B cell (primary cell): ENCODE data around the gene UNC5A. TPM values are rescaled to one million over a fixed set of nuclear protein-coding genes. Genes with fewer than 3 reads are reported as not detected.

Experiments used
- ATAC-seq: fragments of 200-7000 bp; cut with Tn5 transposase; one replicate; pipeline ENCODE4 v1.10.0; 2021; ENCODE audit warnings: low read depth, mild to moderate bottlenecking, moderate number of reproducible peaks, moderate library complexity
- CTCF ChIA-PET: fragments of 350-600 bp; sonication (Branson Sonifier 250); formaldehyde crosslinking; loops from one replicate; lab custom pipeline; 2021; ENCODE audit warnings: antibody characterized with exemption, inconsistent platforms; lab: Charles Lee
- POLR2A ChIA-PET: fragments of 350-600 bp; sonication (Branson Sonifier 250); formaldehyde crosslinking; loops from one replicate; lab custom pipeline; 2021; ENCODE audit warnings: antibody characterized with exemption; lab: Charles Lee
- DNase-seq: peaks from one replicate; pipeline ENCODE4 v3.0.0; 2013
- H2AFZ ChIP-seq: 2 replicates; pipeline ENCODE4 v1.6.1; 2012; ENCODE audit warnings: mild to moderate bottlenecking, low read depth, low read length; ENCODE audit not compliant: insufficient read depth, poor library complexity, severe bottlenecking
- H3K27ac ChIP-seq, 2 donors: 1 replicate in 1 of 2; 2 replicates in 1 of 2; pipeline ENCODE4 v1.5.1; 2012 to 2013; ENCODE audit warnings: low read length in 2 of 2, mild to moderate bottlenecking in 2 of 2, moderate library complexity in 1 of 2
- H3K27me3 ChIP-seq, 4 experiments: fragments of 200-600 bp in 1 of 4; sonication (generic) in 1 of 4; replicated peaks in 1 of 4; 1 replicate in 2 of 4; 2 replicates in 2 of 4; pipeline versions ENCODE4 v1.6.1 to v1.7.0; 2013 to 2016; ENCODE audit warnings: low read length in 3 of 4, mild to moderate bottlenecking in 2 of 4, mixed read lengths in 1 of 4, moderate library complexity in 1 of 4; ENCODE audit not compliant: insufficient read depth in 4 of 4, control insufficient read depth in 3 of 4; ENCODE audit errors: control extremely low read depth in 1 of 4
- H3K36me3 ChIP-seq, 2 experiments: replicated peaks in 1 of 2; 1 replicate in 1 of 2; 2 replicates in 1 of 2; pipeline versions ENCODE4 v1.6.1 to v1.7.1; 2013; ENCODE audit warnings: low read length in 1 of 2; ENCODE audit not compliant: insufficient read depth in 2 of 2, control insufficient read depth in 1 of 2; ENCODE audit errors: control extremely low read depth in 1 of 2, extremely low read depth in 1 of 2
- H3K4me1 ChIP-seq, 2 donors: fragments of 200-600 bp in 1 of 2; sonication (generic) in 1 of 2; 1 replicate in 1 of 2; 2 replicates in 1 of 2; pipeline versions ENCODE4 v1.5.1 to v1.6.1; 2013 to 2017; ENCODE audit warnings: low read length in 2 of 2; ENCODE audit not compliant: control insufficient read depth in 2 of 2, insufficient read depth in 2 of 2
- H3K4me2 ChIP-seq: replicated peaks from 2 replicates; pipeline ENCODE3; 2012; ENCODE audit warnings: mild to moderate bottlenecking, low read depth, low read length; ENCODE audit not compliant: poor library complexity, severe bottlenecking
- H3K4me3 ChIP-seq, 5 experiments: fragments of 200-600 bp in 1 of 5; sonication (generic) in 1 of 5; 1 replicate in 3 of 5; 2 replicates in 2 of 5; pipeline versions ENCODE4 v1.5.1 to v1.7.0; 2011 to 2016; ENCODE audit warnings: low read length in 4 of 5, mild to moderate bottlenecking in 4 of 5, low read depth in 2 of 5, control low read depth in 1 of 5, moderate library complexity in 1 of 5; ENCODE audit not compliant: insufficient read depth in 1 of 5; ENCODE audit errors: control extremely low read depth in 1 of 5, extremely low read depth in 1 of 5
- H3K79me2 ChIP-seq: fragments of 200-600 bp; sonication (generic); one replicate; pipeline ENCODE4 v1.6.0; 2016; ENCODE audit warnings: low read length; ENCODE audit not compliant: control insufficient read depth, insufficient read depth
- H3K9ac ChIP-seq: fragments of 200-600 bp; sonication (generic); 2 replicates; pipeline ENCODE4 v1.6.1; 2017; ENCODE audit warnings: mild to moderate bottlenecking, low read length, moderate library complexity
- H3K9me3 ChIP-seq, 3 donors: one replicate each; pipeline versions ENCODE4 v1.6.1 to v1.7.1; 2013; ENCODE audit warnings: low read length in 2 of 3; ENCODE audit not compliant: control insufficient read depth in 2 of 3, insufficient read depth in 1 of 3; ENCODE audit errors: control extremely low read depth in 1 of 3
- H4K20me1 ChIP-seq: 2 replicates; pipeline ENCODE4 v1.6.0; 2012; ENCODE audit warnings: mild to moderate bottlenecking, low read length; ENCODE audit not compliant: insufficient read depth, control insufficient read depth, poor library complexity, severe bottlenecking
- H3K27ac Mint-ChIP-seq: one replicate; pipeline ENCODE4 v1.8.0; 2021; ENCODE audit warnings: mixed read lengths
- H3K27me3 Mint-ChIP-seq: one replicate; pipeline ENCODE4 v1.8.0; 2021; ENCODE audit warnings: mixed read lengths
- H3K4me1 Mint-ChIP-seq: one replicate; pipeline ENCODE4 v1.8.0; 2021; ENCODE audit warnings: mixed read lengths
- H3K4me3 Mint-ChIP-seq: one replicate; pipeline ENCODE4 v1.8.0; 2021; ENCODE audit warnings: mixed read lengths
- H3K9me3 Mint-ChIP-seq: one replicate; pipeline ENCODE4 v1.8.0; 2022; ENCODE audit warnings: mixed read lengths; ENCODE audit not compliant: insufficient read depth
- CTCF ChIP-seq: fragments of 200-600 bp; IDR thresholded peaks from one replicate; pipeline ENCODE4 v1.8.0; 2022; ENCODE audit warnings: antibody characterized with exemption, mild to moderate bottlenecking
- EZH2 ChIP-seq: IDR thresholded peaks from 2 replicates; pipeline ENCODE4 v1.6.1; 2012; ENCODE audit warnings: borderline replicate concordance, low read depth, mild to moderate bottlenecking, moderate library complexity, low read length; ENCODE audit not compliant: insufficient read depth, poor library complexity, severe bottlenecking
- WGBS: methylation state at CpG from one replicate; pipeline ENCODE4 v1.1.5; 2013; ENCODE audit warnings: missing lambda C conversion rate; ENCODE audit not compliant: insufficient coverage; 5-methylcytosine and 5-hydroxymethylcytosine counted together
- intact Hi-C: fragments of 100-400 bp; cut with micrococcal nuclease; formaldehyde crosslinking; loops from one replicate; pipeline ENCODE4 v1.10.0; 2022
- polyA plus RNA-seq: library from polyadenylated mRNA; depleted of rRNA; stranded (reverse); fragments of >200 nt; gene quantifications from 2 replicates; pipeline ENCODE4 v1.2.3, GENCODE V29; 2012
- total RNA-seq, 2 donors: library from RNA; stranded (reverse); fragments of 120-200 nt in 1 of 2; gene quantifications; 1 replicate in 1 of 2; 2 replicates in 1 of 2; pipeline versions ENCODE4 v1.2.3 to v1.2.4, GENCODE V29; 2013 to 2022

Gene UNC5A
- total and polyA plus RNA-seq, 2 donors (not counting 1 experiment from before 2014, with no cell fraction given): not detected

- no peak for TF ChIP-seq EZH2
- Histone ChIP-seq H3K4me1 (no peaks in the 10 kb centered on the region), H3K36me3 (no peaks in the 10 kb centered on the region), H3K9ac (no peak overlapping the region), H3K4me3 (no peak overlapping the region), H3K4me2 (no peak overlapping the region), H2AFZ (no peak overlapping the region), H3K9me3 (peaks cover 0 to 4% (median 0%) of the 10 kb centered on the region in 3 donors), H4K20me1 (no peaks in the 10 kb centered on the region), H3K27me3 (peaks cover 0 to 31% (median 3%) of the 10 kb centered on the region in 4 experiments), H3K27ac (no peak overlapping the region), H3K79me2 (no peaks in the 10 kb centered on the region)
- CTCF ChIA-PET: no interaction called here
- POLR2A ChIA-PET: no interaction called here
- 98% methylated on average over 9 of the region's 12 CpGs for WGBS
- H3K27ac Mint-ChIP-seq: no peak overlapping the region
- no peaks in the 10 kb centered on the region for H3K9me3 Mint-ChIP-seq
- H3K27me3 Mint-ChIP-seq: peaks cover 30% of the 10 kb centered on the region
- no peak for ATAC-seq
- no peaks in the 10 kb centered on the region for H3K4me1 Mint-ChIP-seq
- intact Hi-C loops: no loop called here
- no peak overlapping the region for H3K4me3 Mint-ChIP-seq
- DNase-seq: no peak
Measured at GRCh38 chr5:176878463-176878862, 68.1 kb downstream of the UNC5A start.

- Histone ChIP-seq H3K9me3 (no peaks in the 10 kb centered on the region), H3K4me3 (no peak overlapping the region), H3K36me3 (no peaks in the 10 kb centered on the region), H4K20me1 (no peaks in the 10 kb centered on the region), H3K4me1 (no peaks in the 10 kb centered on the region), H2AFZ (no peak overlapping the region), H3K27ac (no peak overlapping the region), H3K79me2 (no peaks in the 10 kb centered on the region), H3K27me3 (peaks cover 0 to 31% (median 3%) of the 10 kb centered on the region in 4 experiments), H3K9ac (no peak overlapping the region), H3K4me2 (no peak overlapping the region)
- ATAC-seq (no peak), DNase-seq (no peak)
- Mint-ChIP-seq H3K4me1 (no peaks in the 10 kb centered on the region), H3K27me3 (peaks cover 30% of the 10 kb centered on the region), H3K27ac (no peak overlapping the region), H3K9me3 (no peaks in the 10 kb centered on the region), H3K4me3 (no peak overlapping the region)
- POLR2A ChIA-PET: no interaction called here
- CTCF ChIA-PET: no interaction called here
- intact Hi-C loops: no loop called here
- 87% methylated on average over 21 of the region's 23 CpGs for WGBS
- TF ChIP-seq EZH2 (no peak), CTCF (no peak)
Measured at GRCh38 chr5:176878906-176879662, 68.7 kb downstream of the UNC5A start.
